Choroid plexus epithelial cell (primary cell): ENCODE data around the gene APOO.
A peak's percentile ranks its signal among the peaks of the same experiment; 100 is the strongest.

Experiments
- DNase-seq: peaks from one replicate; pipeline ENCODE4 v3.0.0-alpha.2; 2010; ENCODE audit warnings: low read depth
- H3K4me3 ChIP-seq: 2 replicates; pipeline ENCODE4 v1.5.1; 2011; ENCODE audit warnings: low read depth, mild to moderate bottlenecking, control low read depth, low read length, moderate library complexity
- TF ChIP-seq, protein P1 (sequence below): conservative IDR thresholded peaks from 2 replicates; pipeline ENCODE4 v1.5.1; 2011; ENCODE audit warnings: low read depth, mild to moderate bottlenecking, control low read depth, inconsistent platforms, low read length, moderate library complexity

Gene APOO

DNA sequence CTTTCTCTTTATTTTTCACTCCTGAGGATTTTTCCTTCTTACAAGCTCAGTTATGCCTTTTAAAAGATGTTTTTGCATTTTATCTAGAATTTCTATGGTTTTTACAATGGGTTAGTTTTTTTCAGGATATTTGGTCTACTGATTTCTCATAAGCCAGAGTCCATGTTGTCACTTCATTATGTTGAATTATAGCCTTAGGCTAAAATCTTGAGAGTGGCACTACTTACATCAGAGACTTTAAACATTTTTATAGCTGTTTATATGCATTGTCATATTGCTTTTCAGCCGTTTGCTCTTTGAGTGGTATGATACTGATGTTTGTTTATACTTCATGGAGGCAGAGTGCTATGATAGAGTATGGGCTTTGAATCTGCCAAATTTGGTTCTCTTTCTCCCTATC lies 36.5 kb upstream of the APOO start:
- TF ChIP-seq, protein P1, sequence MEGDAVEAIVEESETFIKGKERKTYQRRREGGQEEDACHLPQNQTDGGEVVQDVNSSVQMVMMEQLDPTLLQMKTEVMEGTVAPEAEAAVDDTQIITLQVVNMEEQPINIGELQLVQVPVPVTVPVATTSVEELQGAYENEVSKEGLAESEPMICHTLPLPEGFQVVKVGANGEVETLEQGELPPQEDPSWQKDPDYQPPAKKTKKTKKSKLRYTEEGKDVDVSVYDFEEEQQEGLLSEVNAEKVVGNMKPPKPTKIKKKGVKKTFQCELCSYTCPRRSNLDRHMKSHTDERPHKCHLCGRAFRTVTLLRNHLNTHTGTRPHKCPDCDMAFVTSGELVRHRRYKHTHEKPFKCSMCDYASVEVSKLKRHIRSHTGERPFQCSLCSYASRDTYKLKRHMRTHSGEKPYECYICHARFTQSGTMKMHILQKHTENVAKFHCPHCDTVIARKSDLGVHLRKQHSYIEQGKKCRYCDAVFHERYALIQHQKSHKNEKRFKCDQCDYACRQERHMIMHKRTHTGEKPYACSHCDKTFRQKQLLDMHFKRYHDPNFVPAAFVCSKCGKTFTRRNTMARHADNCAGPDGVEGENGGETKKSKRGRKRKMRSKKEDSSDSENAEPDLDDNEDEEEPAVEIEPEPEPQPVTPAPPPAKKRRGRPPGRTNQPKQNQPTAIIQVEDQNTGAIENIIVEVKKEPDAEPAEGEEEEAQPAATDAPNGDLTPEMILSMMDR: no peak
- no peak overlapping the region for H3K4me3 ChIP-seq
- DNase-seq: no peak

DNA sequence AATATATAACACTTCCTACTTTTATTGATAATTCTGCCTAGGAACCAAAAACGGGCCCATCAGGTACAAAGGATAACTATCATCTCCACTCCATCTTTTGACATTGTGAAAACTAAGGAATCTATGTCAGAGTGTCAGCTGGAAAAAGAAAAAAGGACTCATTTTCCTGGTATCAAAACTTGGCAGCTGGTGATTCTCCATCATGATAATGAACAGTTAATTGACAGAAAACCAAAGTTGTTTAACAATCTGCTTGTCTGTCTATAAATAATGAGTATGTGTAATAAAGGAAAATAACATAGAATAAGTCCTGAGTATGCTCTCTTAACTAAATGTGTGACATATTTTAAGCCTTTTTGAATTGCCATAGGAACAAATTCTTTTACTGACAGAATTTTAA lies 31.5 kb upstream of the APOO start:
- H3K4me3 ChIP-seq: no peak overlapping the region
- TF ChIP-seq, protein P1: no peak
- DNase-seq: no peak

DNA sequence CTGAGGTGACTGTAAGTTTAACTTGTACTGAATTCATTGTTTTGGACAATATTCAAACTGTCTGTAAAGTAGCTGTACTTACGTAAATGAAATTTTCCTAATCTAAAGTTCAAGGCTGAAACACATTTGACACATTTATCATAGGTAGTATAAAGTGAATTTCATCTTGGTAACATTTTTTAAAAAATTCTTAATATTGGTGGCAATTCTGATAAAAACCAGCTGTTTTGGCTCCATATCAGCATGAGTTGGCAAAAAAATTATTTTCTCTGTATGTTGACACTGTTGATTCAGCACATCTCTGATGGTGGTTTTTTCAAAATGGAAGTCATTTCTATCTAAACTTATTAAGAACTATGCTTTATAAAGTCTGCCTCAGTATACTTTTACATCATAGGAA lies 31.0 kb upstream of the APOO start:
- TF ChIP-seq, protein P1: no peak
- peak; percentile 30 for DNase-seq
- H3K4me3 ChIP-seq: no peak overlapping the region

DNA sequence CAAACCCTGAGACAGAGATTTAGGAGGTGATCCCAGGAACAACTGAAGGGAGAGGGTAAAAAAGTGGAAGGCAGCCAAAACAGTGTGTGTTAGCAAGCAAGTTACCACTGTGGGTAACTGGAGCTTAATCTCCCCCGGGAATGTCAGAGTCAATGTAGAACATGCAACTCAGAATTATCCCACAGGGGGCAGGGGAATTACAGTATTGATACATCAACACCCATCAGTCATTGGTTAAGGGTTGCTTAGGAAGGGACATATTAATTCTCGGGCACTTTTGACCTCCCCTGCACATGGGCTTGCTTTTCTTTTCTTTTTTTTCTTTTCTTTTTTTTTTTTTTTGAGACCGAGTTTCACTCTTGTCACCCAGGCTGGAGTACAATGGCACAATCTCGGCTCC lies 29.4 kb upstream of the APOO start:
- no peak overlapping the region for H3K4me3 ChIP-seq
- DNase-seq: peak; percentile 13
- TF ChIP-seq, protein P1: no peak

DNA sequence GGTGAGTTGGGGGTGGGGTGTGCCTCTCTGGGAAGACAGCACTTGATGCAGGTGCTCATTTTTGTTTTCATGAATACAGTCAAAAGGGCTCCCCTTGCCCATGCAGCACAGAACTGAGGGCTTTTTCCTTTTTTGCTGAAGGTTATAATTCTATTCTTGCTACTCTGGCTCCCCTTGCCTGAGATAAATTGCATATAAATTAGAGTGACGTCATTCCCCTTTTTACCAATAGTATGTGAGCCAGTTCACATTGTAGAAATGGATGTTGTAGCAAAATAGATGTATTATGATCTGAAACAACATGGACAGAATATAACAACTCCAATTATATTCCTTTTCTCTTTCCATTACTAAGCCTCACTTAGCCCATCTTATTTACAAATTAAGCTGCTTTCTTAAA lies 28.4 kb upstream of the APOO start:
- TF ChIP-seq, protein P1: no peak
- H3K4me3 ChIP-seq: no peak overlapping the region
- no peak for DNase-seq

DNA sequence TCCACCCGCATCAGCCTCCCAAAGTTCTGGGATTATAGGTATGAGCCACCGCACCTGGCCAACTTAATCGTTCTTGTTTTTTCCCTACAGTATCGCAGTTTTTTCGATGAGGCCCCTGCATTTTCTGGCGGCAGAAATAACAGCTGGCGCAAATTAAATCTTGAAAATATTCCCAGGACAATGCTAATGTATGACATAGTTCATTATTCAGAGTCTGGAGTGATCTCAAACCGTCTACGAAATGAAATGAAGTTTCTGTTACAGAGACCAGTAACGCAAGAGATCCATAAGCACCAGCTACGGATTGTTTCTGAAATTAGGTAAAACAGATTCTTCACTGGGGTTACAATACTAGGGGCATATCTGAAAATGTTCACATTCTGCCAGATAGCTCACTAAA lies 27.4 kb upstream of the APOO start:
- TF ChIP-seq, protein P1: no peak
- no peak overlapping the region for H3K4me3 ChIP-seq
- DNase-seq: no peak

DNA sequence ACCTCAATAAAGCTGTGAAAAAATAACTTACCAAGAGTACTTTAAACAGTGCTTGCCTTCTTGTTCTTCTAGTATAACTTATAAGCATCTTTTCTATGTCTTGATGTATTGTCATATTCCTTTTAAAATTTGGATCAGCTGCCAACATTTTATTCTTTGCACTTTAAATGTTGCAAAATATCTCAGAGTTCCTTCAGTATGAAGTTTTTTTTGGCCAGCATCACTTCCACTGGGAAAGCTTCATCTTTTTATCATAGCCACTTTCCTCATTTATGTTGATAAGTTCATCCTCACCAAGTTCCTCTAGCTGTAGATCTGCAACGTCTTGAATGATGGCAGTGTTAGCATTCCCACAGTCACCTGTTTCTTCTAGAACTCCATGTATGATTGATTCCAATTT lies 24.3 kb upstream of the APOO start:
- DNase-seq: no peak
- H3K4me3 ChIP-seq: no peak overlapping the region
- TF ChIP-seq, protein P1: no peak
